Subcutaneous preadipocyte (primary cell): Measurements from ENCODE around the gene STX3. TPM values are rescaled to one million over a fixed set of nuclear protein-coding genes. Genes with fewer than 3 reads are reported as not detected.

Source experiments
- total RNA-seq: library from RNA; depleted of rRNA; stranded (reverse); fragments of >200 nt; gene quantifications from 2 replicates; pipeline ENCODE4 v1.2.3, GENCODE V29; 2012

The STX3 gene
- 17.6 and 21.7 TPM in 2 replicates for total RNA-seq

GRCh38 chr11:59754859-59755700 lies at the start of gene STX3:
TSS of gene STX3 (plus strand) at chr11:59755376. CDS start at chr11:59755606, 230 bp downstream.

GRCh38 chr11:59713745-59714144 lies 41.4 kb upstream of the STX3 start, which contains the start of gene OR10V1:
TSS of gene OR10V1 (minus strand) at chr11:59713845. CDS start at chr11:59713845, 0 bp downstream.

DNA sequence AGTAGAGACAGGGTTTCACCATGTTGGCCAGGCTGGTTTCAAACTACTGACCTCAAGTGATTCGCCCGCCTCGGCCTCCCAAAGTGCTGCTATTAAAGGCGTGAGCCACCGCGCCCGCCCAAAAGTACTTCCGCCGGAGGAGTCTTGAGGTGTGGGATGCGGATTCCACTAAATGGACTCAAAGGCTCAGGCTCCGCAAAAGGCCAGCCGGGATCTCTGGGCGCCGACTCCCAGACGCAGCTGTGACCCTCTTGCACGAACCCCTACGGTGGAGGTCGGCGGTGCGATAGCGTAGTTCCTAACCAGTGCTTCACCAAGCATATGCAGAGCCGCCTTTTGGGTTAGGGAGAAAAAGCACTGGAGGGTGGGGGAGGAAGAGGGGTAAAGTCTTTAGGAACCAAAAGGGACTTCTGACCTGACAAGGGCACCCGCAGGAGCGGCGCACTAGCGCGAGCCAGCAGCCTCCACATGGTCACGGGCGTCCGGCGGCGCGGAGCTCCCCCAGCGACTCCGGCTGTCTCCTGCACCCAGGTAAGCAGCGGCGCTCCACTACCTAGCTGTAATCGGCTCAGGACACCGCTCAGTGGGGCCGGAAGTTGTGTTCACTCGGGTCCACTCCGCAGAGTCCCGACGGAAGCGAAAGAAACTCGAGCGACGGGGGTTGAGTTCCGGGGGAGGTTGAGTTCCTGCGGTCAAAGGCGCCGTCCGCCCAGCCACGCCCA lies 55.2 kb downstream of the STX3 start, which contains the start of gene MRPL16:
Gene MRPL16, minus strand, starts transcription at position 590 of the 722 bp plus-strand sequence. Its CDS starts 120 bp downstream, at position 470.

DNA sequence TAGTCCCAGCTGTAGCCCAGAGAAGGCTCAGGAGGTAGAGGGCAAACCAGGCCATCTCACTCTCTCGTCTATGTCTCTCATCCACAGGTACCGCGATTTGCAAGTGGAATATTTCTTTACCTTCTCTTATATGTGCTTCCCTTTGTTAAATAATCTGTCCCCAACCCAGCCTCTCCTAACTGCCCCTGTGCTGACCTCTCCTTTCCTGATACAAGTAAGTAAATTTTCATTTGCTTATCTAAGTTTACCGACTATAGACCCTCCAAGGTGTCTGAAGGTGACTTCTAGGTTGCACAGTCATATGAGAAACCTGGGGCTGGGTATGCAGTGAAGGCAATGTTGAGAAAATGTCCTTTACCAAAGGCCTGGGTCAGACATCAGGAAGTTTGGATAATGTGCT lies 90.2 kb downstream of the STX3 start, which contains the start of gene CBLIF:
Gene CBLIF, minus strand, starts transcription at position 101 of the 400 bp plus-strand sequence. Its CDS starts 46 bp downstream, at position 55.

Other genes starting within 250 kb of the STX3 start
- not detected in 2 replicates for gene OR4D9, start 243.8 kb upstream of the STX3 start, total RNA-seq
- 31.6 and 34.6 TPM in 2 replicates for gene OSBP, start 139.6 kb upstream of the STX3 start, total RNA-seq
- gene PATL1, start 86.3 kb upstream of the STX3 start, total RNA-seq, result 9.2 and 11.9 TPM in 2 replicates
- gene OR10V1, start 41.5 kb upstream of the STX3 start, total RNA-seq, result not detected in 2 replicates
- gene MRPL16, start 55.4 kb downstream of the STX3 start, total RNA-seq, result 40.9 and 43.7 TPM in 2 replicates
- not detected in 2 replicates for gene CBLIF, start 90.1 kb downstream of the STX3 start, total RNA-seq
- not detected in 2 replicates for gene TCN1, start 111.1 kb downstream of the STX3 start, total RNA-seq
- gene OOSP3, start 123.4 kb downstream of the STX3 start, total RNA-seq, result not detected in 2 replicates
- not detected in 2 replicates for gene OOSP1, start 183.1 kb downstream of the STX3 start, total RNA-seq
- not detected in 2 replicates for gene OOSP4A, start 208.7 kb downstream of the STX3 start, total RNA-seq